COLO829 (cell line): ENCODE measurements around the gene DTX3.
"Not testable (repeated sequence)": the region's sequence is repeated elsewhere in the genome, so short reads cannot be mapped to it uniquely, and the experiment has no call there.

Experiments used
- DNase-seq: peaks from one replicate; pipeline ENCODE4 v3.0.0; 2012; ENCODE audit warnings: low spot score

DTX3 gene

GRCh38 chr12:57583008-57583831 is 21.4 kb upstream of the DTX3 start:
- DNase-seq = peak; percentile 84

DNA sequence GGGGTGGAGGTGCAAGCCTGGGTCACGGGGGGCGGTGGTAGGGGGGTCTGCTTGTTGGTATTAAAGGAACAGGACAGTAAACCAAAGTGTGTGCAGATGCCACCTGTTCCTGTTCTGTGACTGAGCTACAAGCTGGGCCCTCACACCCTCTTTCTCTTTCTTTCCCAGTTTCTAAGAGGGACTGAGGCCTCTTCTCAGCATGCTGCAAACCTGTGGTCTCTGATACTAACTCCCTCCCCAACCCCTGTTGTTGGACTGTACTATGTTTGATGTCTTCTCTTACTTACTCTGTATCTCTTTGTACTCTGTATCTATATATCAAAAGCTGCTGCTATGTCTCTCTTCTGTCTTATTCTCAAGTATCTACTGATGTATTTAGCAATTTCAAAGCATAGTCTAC is 20.6 kb upstream of the DTX3 start:
- no peak for DNase-seq

GRCh38 chr12:57584690-57585089 is 19.9 kb upstream of the DTX3 start:
- no peak for DNase-seq

- DNase-seq = no peak
These were observed 19.5 kb upstream of the DTX3 start for GRCh38 chr12:57585156-57585555.

- no peak for DNase-seq
These were observed 18.5 kb upstream of the DTX3 start for GRCh38 chr12:57586128-57586527.

DNA sequence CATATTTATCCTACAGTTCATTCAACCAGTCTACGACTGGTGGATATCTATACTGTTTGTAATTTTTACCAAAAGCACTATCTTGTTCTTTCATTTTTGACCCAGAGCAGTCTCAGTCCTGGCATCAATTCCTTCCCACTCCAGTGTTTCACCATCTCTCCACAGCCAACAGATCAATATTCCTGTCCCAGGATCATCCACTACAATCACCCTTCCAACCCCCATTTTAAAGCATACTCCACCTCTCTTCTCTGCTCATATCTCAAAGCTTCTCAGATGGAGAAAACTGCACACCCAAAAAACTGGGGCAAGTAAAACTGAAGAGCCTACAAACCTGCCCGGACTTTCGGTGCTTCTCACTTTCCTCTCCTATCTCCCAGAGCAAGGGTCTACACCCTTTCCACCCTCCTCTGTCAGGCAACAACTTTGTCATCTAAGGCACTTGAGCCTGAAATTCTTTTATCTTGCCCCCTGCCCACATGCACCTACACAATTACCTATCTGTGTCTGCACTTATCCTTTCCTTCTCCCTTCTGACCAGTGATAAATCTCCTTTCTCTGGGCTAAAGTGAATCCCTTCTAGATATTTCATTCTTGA is 17.7 kb upstream of the DTX3 start:
- no peak for DNase-seq

- not testable (repeated sequence) for DNase-seq
These were observed 15.5 kb upstream of the DTX3 start for GRCh38 chr12:57588951-57589610.

DNA sequence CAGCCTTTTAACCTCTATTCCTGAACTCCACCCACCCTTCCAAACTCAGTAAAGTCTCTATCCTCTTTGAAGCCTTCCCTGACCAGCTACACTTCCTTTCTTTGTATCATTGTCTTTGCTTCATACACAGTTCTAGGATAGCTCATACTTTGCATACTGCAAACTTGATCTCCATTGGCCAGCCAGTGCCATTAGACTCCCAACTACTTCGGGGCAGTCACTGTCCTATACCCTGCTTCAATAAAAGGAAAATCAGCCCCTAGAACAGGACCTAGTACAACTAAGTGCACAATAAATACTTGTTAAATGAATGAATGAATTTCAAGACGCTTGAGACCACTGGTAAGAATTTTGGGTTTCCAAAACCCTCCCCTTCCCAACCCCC is 14.2 kb upstream of the DTX3 start:
- no peak for DNase-seq

GRCh38 chr12:57590864-57591781 is 13.5 kb upstream of the DTX3 start, which contains the start of gene PIP4K2C:
Gene PIP4K2C (plus strand): TSS chr12:57591192. CDS start chr12:57591290, 98 bp downstream.
- peak; percentile 37 for DNase-seq

DNA sequence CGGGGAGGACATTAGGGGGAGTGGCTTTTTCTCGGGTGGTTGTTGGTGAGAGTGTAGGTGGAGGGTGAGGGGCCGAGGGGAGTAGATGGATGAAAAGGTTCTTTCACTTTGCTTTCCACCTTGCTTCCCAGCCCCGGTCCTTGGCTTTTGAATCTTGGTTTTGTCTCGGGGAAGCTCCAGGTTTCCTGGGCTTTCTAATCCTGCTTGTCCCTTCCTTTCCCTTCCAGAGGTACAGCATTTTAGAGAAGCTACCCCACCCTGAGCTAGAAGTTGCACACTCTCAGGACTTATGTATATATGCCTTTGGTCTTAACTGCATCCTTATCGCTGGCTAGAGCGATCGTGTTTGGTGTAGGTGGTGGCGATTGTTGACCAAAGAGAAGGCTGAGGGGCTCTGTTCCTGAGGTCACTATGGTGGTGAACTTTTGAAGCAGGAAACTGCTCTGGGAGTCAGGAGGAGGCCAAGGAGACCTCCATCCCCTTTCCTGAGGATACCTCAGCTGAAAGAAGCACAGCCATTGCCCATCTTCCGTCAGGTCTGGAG is 12.8 kb upstream of the DTX3 start:
- DNase-seq = no peak

GRCh38 chr12:57592551-57593165 is 12.0 kb upstream of the DTX3 start:
- no peak for DNase-seq

DNA sequence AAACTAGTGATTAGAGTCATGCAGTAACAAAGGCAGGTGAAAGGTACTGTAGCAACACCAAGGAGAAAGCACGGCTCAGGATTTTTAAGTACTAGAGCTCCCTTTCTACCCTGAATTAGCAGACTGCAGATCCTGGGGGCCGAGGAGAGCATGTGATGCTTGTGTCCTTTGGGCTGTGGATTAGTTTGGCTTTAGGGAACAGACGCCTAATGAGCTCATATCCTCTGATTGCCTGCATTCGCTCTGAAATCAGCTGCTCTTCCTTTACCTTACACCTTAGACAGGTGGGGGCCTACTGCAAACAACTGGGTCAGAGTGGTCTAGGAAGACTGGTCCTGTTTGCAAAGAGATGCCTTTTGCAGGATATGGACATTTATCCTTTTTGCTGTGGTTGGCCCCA is 11.4 kb upstream of the DTX3 start:
- no peak for DNase-seq

DNA sequence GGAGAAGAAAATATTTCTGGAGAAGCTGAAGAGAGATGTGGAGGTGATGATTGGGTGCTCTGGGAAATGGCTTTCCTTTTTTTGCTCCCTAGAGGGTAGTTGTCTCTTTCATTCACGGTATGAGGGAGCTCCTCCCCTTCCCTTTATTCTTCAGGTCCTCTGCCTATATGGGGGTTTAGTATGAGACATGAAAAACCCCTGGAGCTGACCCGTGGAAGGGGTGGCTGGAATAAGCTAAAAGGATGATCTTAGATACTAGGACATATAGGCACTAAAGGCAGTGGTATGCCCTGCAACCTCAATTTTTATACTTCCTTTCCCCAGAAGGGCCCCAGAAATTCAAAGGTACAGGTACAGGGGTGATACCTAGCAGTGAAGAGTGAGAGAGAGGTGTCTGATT is 4.2 kb upstream of the DTX3 start:
- no peak for DNase-seq

DNA sequence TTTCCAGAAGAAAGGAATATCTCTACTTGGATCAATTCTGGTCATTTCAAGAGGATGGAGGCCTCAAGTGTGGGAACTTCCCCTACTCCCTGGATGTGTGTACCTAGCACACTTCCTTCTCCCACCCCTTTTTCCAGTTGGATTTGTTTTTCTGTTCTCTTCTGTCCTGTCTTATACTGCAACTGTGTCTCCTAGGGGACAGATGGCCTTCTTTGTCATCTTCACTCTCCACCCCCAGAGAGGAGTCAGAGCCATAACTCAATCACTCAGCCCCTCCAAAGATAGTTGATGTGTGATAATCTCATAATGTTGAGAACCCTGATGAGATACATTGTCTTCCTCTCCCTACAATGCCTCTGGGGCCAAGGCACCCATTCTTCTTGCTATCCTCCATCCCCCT is 2.1 kb upstream of the DTX3 start:
- DNase-seq = no peak

- DNase-seq = no peak
These were observed 1.3 kb upstream of the DTX3 start for GRCh38 chr12:57603324-57603723.

DNA sequence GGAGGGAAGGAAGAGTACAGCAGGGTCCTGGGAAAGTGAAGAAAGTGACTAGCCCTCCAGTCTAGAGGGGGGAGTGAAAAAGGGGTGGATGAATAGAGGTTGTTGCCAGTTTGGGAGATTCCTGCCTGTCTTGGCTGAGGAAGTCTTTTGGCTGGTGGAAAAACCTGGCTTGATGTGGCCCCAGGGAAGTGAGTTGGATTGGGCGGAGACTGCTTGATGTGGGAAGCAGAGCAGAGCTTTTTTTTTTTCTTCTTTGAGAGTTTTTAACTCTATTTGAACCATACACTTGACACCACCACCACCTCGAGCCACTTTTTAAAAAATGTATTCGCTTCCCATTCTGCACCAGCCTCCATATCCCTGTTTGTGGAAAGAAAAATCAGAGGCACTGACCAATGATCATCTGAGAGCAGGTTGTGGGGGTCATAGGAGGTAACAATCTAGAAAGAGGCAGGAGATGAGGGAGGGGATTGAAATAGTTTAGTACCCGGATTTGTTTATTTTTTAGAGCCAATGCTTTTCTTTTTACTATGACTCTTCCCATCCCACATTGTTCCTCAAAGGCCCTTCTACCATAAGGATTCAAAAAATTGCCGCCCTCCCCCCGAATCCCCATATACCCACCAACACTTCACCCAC is 690 bp upstream of the DTX3 start:
- DNase-seq = peak; percentile 66

- no peak for DNase-seq
These were observed 577 bp downstream of the DTX3 start for GRCh38 chr12:57604992-57605810.

GRCh38 chr12:57605811-57606311 is 1.2 kb downstream of the DTX3 start:
- DNase-seq = no peak

- no peak for DNase-seq
These were observed 1.8 kb downstream of the DTX3 start for GRCh38 chr12:57606399-57606798.

DNA sequence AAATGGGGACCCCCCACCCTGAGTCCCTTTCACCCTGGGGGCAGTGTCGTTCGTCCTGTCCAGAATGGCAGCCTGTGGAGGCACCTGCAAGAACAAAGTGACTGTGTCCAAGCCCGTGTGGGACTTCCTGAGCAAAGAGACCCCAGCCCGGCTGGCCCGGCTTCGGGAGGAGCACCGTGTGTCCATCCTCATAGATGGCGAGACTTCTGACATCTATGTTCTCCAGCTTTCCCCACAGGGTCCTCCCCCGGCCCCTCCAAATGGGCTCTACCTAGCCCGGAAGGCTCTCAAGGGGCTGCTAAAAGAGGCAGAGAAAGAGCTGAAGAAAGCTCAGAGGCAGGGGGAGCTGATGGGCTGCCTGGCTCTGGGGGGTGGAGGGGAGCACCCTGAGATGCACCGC is 2.2 kb downstream of the DTX3 start:
- no peak for DNase-seq
